ENCODE measurements around the gene LRRC59.
A peak's percentile ranks its signal among the peaks of the same experiment; 100 is the strongest.
"Not testable (repeated sequence)": the region's sequence is repeated elsewhere in the genome, so short reads cannot be mapped to it uniquely, and the experiment has no call there.

LRRC59 gene

DNA sequence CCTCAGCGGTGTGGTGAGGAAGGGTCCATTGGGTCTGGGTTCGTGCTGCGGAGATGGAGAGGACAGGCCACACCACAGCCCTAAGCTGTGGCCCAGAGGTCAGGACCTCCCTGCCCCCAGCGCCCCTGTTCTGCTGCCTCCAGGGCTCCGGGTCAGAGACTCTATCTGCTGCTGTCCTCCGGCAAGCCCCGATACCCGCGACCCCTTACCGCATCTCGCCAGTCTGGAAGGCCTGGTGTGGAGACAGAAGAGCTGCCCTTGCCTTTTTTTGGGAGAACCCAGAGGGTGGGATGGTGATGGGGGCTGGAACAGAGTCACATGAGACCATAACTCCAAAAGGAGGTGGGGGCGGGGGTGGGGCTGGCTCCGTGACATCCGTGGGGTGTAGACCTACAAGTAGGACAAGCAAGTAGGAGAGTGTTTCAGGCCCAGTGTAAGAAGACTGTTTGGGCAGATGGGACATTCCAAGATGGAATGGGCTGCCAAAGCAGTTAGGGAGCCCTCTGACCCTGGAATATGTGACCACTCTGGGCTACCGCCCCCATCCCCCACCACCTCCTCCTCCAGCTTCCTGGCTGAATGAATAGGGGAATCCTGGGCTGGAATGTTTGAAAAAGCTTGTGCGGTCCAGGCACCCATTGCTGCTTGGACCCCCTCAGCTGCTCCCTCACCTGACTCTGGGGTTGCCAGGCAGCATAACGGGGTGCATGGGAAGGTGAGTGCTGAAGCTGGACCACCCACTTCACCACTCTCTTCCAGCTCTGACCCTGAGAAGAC, 50.0 kb downstream of the LRRC59 start:
- DNase-seq = no peak

DNA sequence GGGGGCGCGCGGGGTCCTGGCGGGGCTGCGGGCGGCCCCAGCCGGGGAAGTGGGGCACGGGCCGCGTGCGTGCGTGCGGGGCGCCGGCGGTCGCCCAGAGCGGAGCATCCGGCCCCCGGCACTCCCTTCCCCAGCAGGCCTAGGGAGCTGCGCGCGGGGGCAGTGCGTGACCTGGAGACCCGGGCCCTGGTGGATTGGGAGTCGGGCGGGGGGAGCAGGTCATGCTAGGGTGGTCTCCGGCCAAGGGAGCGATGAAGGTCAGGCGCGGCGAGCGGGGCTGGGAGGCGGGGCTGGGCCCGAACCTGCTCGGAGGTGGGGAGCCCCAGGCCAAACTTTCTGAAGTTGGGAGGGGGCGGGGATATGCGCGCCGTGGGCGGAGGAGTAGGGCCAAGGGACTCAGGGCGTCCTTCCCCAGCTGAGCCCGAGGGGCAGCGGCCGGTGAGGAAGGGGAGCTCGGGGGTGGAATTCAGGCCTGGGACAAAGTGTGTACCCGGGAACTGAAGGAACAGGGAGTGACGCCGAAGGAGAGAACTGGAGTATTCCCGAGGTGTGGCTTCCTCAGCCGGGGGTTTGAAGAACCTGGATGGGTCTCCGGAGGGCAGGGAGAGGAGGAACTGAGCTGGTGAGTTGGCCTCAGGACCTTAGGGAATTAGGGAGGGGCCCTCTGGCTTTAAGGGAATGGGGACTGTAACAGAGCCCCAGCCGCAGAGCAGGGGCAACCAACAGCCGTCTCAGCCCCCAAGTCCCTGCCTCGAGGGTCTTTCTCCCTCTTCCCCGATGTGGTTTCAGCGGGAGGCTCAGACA, 50.8 kb downstream of the LRRC59 start:
- DNase-seq = peak in 8 of 56 donors; percentile 22 to 58 (median 41)

DNA sequence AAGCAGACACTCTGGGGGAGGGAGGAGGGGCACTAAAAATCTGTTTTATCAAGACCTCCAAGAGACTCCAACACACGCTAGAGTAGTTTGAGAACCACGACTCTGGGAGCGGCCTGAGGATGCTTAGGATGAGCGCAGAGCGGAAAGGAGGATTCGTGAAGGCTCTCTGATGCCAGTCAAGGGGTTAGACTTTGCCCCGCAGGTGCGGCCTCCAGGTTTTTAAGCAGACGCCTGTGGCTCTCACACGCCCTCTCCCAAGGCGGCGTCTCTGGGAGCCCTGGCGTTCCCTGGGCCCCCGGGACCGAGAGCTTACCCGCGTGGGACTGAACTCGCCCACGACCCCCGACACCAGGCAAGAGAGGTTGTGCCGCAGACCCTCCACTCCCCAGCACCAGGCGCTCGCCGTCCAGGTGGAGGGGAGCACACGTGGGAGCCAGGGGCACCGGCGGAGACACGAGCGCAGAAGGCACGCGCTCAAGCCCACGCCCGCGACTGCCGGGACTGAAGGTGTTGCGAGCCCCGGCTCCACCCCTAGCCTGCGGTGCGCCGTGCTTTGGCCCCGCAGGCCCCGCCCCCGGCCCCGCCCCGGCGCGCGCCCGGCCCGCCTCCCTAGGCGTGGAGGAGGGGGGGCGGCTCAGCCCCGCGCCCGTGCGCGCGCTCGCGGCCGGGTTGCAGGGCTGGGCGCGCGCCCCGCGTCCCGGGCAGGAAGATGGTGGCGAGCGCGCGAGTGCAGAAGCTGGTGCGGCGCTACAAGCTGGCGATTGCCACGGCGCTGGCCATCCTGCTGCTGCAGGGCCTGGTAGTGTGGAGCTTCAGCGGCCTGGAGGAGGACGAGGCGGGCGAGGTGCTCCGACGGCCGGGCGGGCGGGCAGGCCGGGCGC, 51.7 kb downstream of the LRRC59 start, which contains the start of gene XYLT2:
Gene XYLT2 (plus strand): TSS at position 695 of the 881 bp plus-strand sequence. CDS start 15 bp downstream, at position 710.
- peak in 51 of 56 donors; percentile 16 to 87 (median 52) for DNase-seq

GRCh38 chr17:50344731-50345365, 52.5 kb downstream of the LRRC59 start:
- DNase-seq = peak in 1 of 56 donors; percentile 3

- DNase-seq = no peak
Measured at GRCh38 chr17:50339381-50339780, 57.9 kb downstream of the LRRC59 start.

GRCh38 chr17:50338645-50339044, 58.7 kb downstream of the LRRC59 start:
- DNase-seq = no peak

- no peak for DNase-seq
Measured at GRCh38 chr17:50337956-50338355, 59.4 kb downstream of the LRRC59 start.

GRCh38 chr17:50333291-50334057, 63.8 kb downstream of the LRRC59 start:
- DNase-seq = not testable (repeated sequence)

DNA sequence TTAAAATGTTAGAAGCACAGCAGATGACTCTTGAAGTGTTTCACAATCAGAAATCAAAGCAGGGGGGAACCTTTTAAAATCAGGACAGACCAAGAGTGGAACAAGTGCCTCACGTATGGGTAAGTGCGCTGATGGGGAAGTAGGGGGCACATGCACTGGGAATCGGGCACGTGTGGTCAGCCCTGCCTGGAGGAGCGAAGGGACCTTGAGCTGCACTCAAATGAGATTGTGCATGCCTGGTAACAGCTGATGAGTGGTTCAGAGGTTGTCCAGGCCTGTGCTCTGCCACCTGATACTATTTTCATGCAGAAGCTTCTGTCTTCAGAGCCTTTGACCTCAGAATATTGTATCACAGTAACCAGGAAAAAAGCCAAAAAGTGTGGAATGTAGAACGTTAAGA, 65.1 kb downstream of the LRRC59 start:
- DNase-seq = no peak

Measured in amygdala (tissue), 56 donors.